GM23338 (cell line): ENCODE measurements around the gene CFAP298. TPM values are rescaled to one million over a fixed set of nuclear protein-coding genes. Genes with fewer than 3 reads are reported as not detected.

ENCODE experiments used
- ATAC-seq: fragments of 200-7000 bp; cut with Tn5 transposase; 3 replicates; pipeline ENCODE4 v1.9.1; 2020
- DNase-seq: peaks from one replicate; pipeline ENCODE4 v3.0.0-alpha.2; 2015; ENCODE audit warnings: low spot score
- H2AFZ ChIP-seq: fragments of 200-600 bp; sonication (generic); 2 replicates; pipeline ENCODE4 v1.8.0; 2016; ENCODE audit warnings: antibody characterized with exemption, mild to moderate bottlenecking, moderate library complexity
- H3F3A ChIP-seq: fragments of 200-600 bp; sonication (generic); replicated peaks from 2 replicates; pipeline ENCODE4 v1.8.0; 2017; ENCODE audit warnings: antibody characterized with exemption, mixed run types, low read depth
- H3K27ac ChIP-seq: fragments of 200-600 bp; sonication (generic); 2 replicates; pipeline ENCODE4 v1.6.1; 2016; ENCODE audit warnings: low read depth
- H3K27me3 ChIP-seq: fragments of 200-600 bp; sonication (generic); 2 replicates; pipeline ENCODE4 v1.8.0; 2016; ENCODE audit warnings: mild to moderate bottlenecking, mixed run types, moderate library complexity; ENCODE audit not compliant: insufficient read depth
- H3K36me3 ChIP-seq: fragments of 200-600 bp; sonication (generic); 2 replicates; pipeline ENCODE4 v1.8.0; 2016; ENCODE audit warnings: mild to moderate bottlenecking; ENCODE audit not compliant: insufficient read depth
- H3K4me1 ChIP-seq: fragments of 200-600 bp; sonication (generic); 2 replicates; pipeline ENCODE4 v1.8.0; 2016; ENCODE audit warnings: mild to moderate bottlenecking, moderate library complexity; ENCODE audit not compliant: insufficient read depth
- H3K4me2 ChIP-seq: fragments of 200-600 bp; sonication (generic); 2 replicates; pipeline ENCODE4 v1.7.1; 2017; ENCODE audit warnings: mixed run types
- H3K4me3 ChIP-seq: fragments of 200-600 bp; sonication (generic); 2 replicates; pipeline ENCODE4 v1.6.1; 2016; ENCODE audit warnings: mixed run types
- H3K79me2 ChIP-seq: fragments of 200-600 bp; sonication (generic); replicated peaks from 2 replicates; pipeline ENCODE4 v1.8.0; 2017; ENCODE audit warnings: mild to moderate bottlenecking; ENCODE audit not compliant: insufficient read depth
- H3K9me2 ChIP-seq: fragments of 200-600 bp; sonication (generic); 2 replicates; pipeline ENCODE4 v1.8.0; 2017; ENCODE audit not compliant: insufficient read depth
- H4K20me1 ChIP-seq: fragments of 200-600 bp; sonication (generic); replicated peaks from 2 replicates; pipeline ENCODE4 v1.8.0; 2017; ENCODE audit warnings: mild to moderate bottlenecking; ENCODE audit not compliant: insufficient read depth
- H3K27ac Mint-ChIP-seq: 2 replicates; pipeline ENCODE4 v1.8.0; 2020; ENCODE audit warnings: inconsistent platforms, mild to moderate bottlenecking, moderate library complexity, mixed read lengths
- H3K27me3 Mint-ChIP-seq: 3 replicates; pipeline ENCODE4 v1.8.0; 2022; ENCODE audit warnings: low read depth, mild to moderate bottlenecking, moderate library complexity, mixed read lengths, inconsistent platforms; ENCODE audit not compliant: insufficient read depth, poor library complexity
- H3K36me3 Mint-ChIP-seq: 3 replicates; pipeline ENCODE4 v1.8.0; 2021; ENCODE audit warnings: low read depth, mild to moderate bottlenecking, inconsistent platforms, moderate library complexity, mixed read lengths
- H3K4me1 Mint-ChIP-seq: 3 replicates; pipeline ENCODE4 v1.8.0; 2020; ENCODE audit warnings: mild to moderate bottlenecking, inconsistent platforms, mixed read lengths
- H3K4me3 Mint-ChIP-seq: 3 replicates; pipeline ENCODE4 v1.8.0; 2021; ENCODE audit warnings: moderate library complexity, mild to moderate bottlenecking, inconsistent platforms, mixed read lengths
- H3K9me3 Mint-ChIP-seq: 3 replicates; pipeline ENCODE4 v1.8.0; 2020; ENCODE audit warnings: moderate library complexity, mild to moderate bottlenecking, inconsistent platforms, mixed read lengths
- CREB1 ChIP-seq: fragments of 250-450 bp; sonication (Bioruptor Pico); IDR thresholded peaks from 2 replicates; pipeline ENCODE4 v1.5.0; 2020; ENCODE audit warnings: low read depth, mild to moderate bottlenecking, moderate library complexity
- ETS1 ChIP-seq: IDR thresholded peaks from 2 replicates; pipeline ENCODE4 v1.6.1; 2016; ENCODE audit warnings: antibody characterized with exemption
- EZH2 ChIP-seq: fragments of 200-600 bp; sonication (generic); IDR thresholded peaks from one replicate; pipeline ENCODE4 v1.8.0; 2017; ENCODE audit warnings: antibody characterized with exemption, mild to moderate bottlenecking, low read depth; ENCODE audit not compliant: unreplicated experiment
- EZH2phosphoT487 ChIP-seq: fragments of 200-600 bp; sonication (generic); IDR thresholded peaks from one replicate; pipeline ENCODE4 v1.8.1; 2018; ENCODE audit warnings: antibody characterized with exemption; ENCODE audit not compliant: unreplicated experiment
- JUNB ChIP-seq: IDR thresholded peaks from one replicate; pipeline ENCODE4 v1.6.1; 2016; ENCODE audit warnings: antibody characterized with exemption; ENCODE audit not compliant: unreplicated experiment
- NANOG ChIP-seq: IDR thresholded peaks from 2 replicates; pipeline ENCODE4 v1.6.1; 2016; ENCODE audit warnings: antibody characterized with exemption, borderline replicate concordance
- POLR2AphosphoS5 ChIP-seq: IDR thresholded peaks from 2 replicates; pipeline ENCODE4 v1.6.1; 2016; ENCODE audit warnings: antibody characterized with exemption, low read depth
- REST ChIP-seq: IDR thresholded peaks from one replicate; pipeline ENCODE4 v1.6.1; 2018; ENCODE audit warnings: antibody characterized with exemption; ENCODE audit not compliant: unreplicated experiment
- STAT1 ChIP-seq: IDR thresholded peaks from one replicate; pipeline ENCODE4 v1.6.1; 2016; ENCODE audit warnings: antibody characterized with exemption; ENCODE audit not compliant: unreplicated experiment
- ZNF114 ChIP-seq: fragments of 250-450 bp; sonication (Bioruptor Pico); IDR thresholded peaks from 2 replicates; pipeline ENCODE4 v1.5.0; 2020; ENCODE audit warnings: mild to moderate bottlenecking, moderate library complexity
- ZNF331 ChIP-seq: fragments of 250-450 bp; sonication (Bioruptor Pico); IDR thresholded peaks from 2 replicates; pipeline ENCODE4 v1.5.0; 2020; ENCODE audit warnings: low read depth, mild to moderate bottlenecking, moderate library complexity
- ZNF462 ChIP-seq: fragments of 250-450 bp; sonication (Bioruptor Pico); IDR thresholded peaks from 2 replicates; pipeline ENCODE4 v1.5.0; 2020; ENCODE audit warnings: mild to moderate bottlenecking, moderate library complexity
- polyA plus RNA-seq: library from polyadenylated mRNA; unstranded; fragments of >200 nt; fragmentation: Nextera tagmentation; extraction: Ambion mirVana; gene quantifications from 2 replicates; pipeline ENCODE4 v1.2.1, GENCODE V29; 2016
- total RNA-seq: library from RNA; depleted of rRNA; stranded (reverse); fragments of >200 nt; shearing (Covaris generic); gene quantifications from 2 replicates; pipeline ENCODE4 v1.2.3, GENCODE V29; 2014
- TF ChIP-seq, protein P1 (sequence below), 2 experiments: fragments of 200-600 bp in 1 of 2; sonication (generic) in 1 of 2; conservative IDR thresholded peaks; 2 replicates each; pipeline versions ENCODE4 v1.5.1 to v1.6.1; 2016 to 2017; ENCODE audit warnings: antibody characterized with exemption in 2 of 2, low read depth in 2 of 2, mild to moderate bottlenecking in 2 of 2, moderate library complexity in 1 of 2

CFAP298 gene
- total and polyA plus RNA-seq, 2 experiments from 2014 or later, result 46.6 to 157 TPM

- no peak overlapping the region for H2AFZ ChIP-seq
- H3K27me3 ChIP-seq, result no peaks in the 10 kb centered on the region
- H3K27me3 Mint-ChIP-seq, result peaks cover 8% of the 10 kb centered on the region
- no peaks in the 10 kb centered on the region for H3K79me2 ChIP-seq
- H3K4me3 Mint-ChIP-seq, result no peak overlapping the region
- TF ChIP-seq JUNB (no peak), STAT1 (no peak), ETS1 (no peak), ZNF331 (CRISPR knock-in tag) (no peak), ZNF114 (no peak), EZH2 (no peak), NANOG (no peak), EZH2phosphoT487 (no peak), REST (no peak), ZNF462 (CRISPR knock-in tag) (no peak), POLR2AphosphoS5 (no peak), CREB1 (CRISPR knock-in tag) (no peak)
- TF ChIP-seq, protein P1, sequence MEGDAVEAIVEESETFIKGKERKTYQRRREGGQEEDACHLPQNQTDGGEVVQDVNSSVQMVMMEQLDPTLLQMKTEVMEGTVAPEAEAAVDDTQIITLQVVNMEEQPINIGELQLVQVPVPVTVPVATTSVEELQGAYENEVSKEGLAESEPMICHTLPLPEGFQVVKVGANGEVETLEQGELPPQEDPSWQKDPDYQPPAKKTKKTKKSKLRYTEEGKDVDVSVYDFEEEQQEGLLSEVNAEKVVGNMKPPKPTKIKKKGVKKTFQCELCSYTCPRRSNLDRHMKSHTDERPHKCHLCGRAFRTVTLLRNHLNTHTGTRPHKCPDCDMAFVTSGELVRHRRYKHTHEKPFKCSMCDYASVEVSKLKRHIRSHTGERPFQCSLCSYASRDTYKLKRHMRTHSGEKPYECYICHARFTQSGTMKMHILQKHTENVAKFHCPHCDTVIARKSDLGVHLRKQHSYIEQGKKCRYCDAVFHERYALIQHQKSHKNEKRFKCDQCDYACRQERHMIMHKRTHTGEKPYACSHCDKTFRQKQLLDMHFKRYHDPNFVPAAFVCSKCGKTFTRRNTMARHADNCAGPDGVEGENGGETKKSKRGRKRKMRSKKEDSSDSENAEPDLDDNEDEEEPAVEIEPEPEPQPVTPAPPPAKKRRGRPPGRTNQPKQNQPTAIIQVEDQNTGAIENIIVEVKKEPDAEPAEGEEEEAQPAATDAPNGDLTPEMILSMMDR (conservative IDR thresholded peaks at IDR 0.05; ENCODE audit: low read depth in 2 of 2), result no peak
- ATAC-seq (no peak), DNase-seq (no peak)
- peaks cover 46% of the 10 kb centered on the region for H3K4me1 Mint-ChIP-seq
- no peak overlapping the region for H3K4me2 ChIP-seq
- no peaks in the 10 kb centered on the region for H3K36me3 Mint-ChIP-seq
- no peaks in the 10 kb centered on the region; the same call in 1 of the 2 replicates for H3K9me2 ChIP-seq
- no peak overlapping the region for H3K27ac Mint-ChIP-seq
- H3F3A ChIP-seq, result 0 out of 2 replicates have a peak, but pooled peaks cover 4% of the 10 kb centered on the region
- H3K4me3 ChIP-seq, result no peak overlapping the region
- no peaks in the 10 kb centered on the region for H3K36me3 ChIP-seq
- peaks cover 25% of the 10 kb centered on the region for H3K4me1 ChIP-seq
- H4K20me1 ChIP-seq, result no peaks in the 10 kb centered on the region
- no peaks in the 10 kb centered on the region for H3K9me3 Mint-ChIP-seq
- no peak overlapping the region for H3K27ac ChIP-seq
Measured at GRCh38 chr21:32558106-32558505, 54.1 kb downstream of the CFAP298 start.
